GM06990 (cell line): Measurements from ENCODE around the gene CXCL12.

ENCODE experiments used
- DNase-seq: peaks from one replicate; pipeline ENCODE4 v3.0.0-alpha.2; 2011; ENCODE audit not compliant: insufficient read length; ENCODE audit errors: extremely low read depth
- H3K27me3 ChIP-seq: replicated peaks from 2 replicates; pipeline ENCODE4 v1.6.0; 2011; ENCODE audit warnings: low read length; ENCODE audit not compliant: control insufficient read depth, insufficient read depth
- H3K36me3 ChIP-seq: 2 replicates; pipeline ENCODE4 v1.5.1; 2011; ENCODE audit warnings: low read length; ENCODE audit not compliant: control insufficient read depth, insufficient read depth
- H3K4me3 ChIP-seq: replicated peaks from 2 replicates; pipeline ENCODE4 v1.5.1; 2011; ENCODE audit warnings: low read depth, mild to moderate bottlenecking, control low read depth, low read length
- TF ChIP-seq, protein P1 (sequence below): IDR thresholded peaks from 2 replicates; pipeline ENCODE4 v1.5.1; 2011; ENCODE audit warnings: low read length, control low read depth, mild to moderate bottlenecking, inconsistent platforms; ENCODE audit not compliant: insufficient read depth, poor library complexity, severe bottlenecking

CXCL12 gene

DNA sequence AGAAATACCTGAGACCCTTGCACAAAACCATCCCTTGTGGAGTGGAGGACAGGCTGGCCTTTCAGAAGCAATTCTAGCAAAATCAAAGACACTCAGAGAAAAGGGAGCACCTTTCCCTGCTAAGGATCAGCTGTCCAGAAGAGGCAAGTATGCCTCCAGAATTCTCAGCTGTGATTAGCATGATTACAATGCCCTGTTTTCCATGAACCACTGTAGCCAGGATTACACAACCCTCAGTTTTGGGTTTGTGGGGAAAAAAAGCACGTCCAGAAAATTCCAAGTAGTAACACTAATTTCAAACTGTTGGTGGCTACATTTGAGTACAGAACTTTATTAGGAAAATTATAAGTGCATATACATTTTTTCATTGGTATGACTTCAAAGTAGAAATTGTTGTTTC, 15.0 kb downstream of the CXCL12 start:
- DNase-seq: no peak

DNA sequence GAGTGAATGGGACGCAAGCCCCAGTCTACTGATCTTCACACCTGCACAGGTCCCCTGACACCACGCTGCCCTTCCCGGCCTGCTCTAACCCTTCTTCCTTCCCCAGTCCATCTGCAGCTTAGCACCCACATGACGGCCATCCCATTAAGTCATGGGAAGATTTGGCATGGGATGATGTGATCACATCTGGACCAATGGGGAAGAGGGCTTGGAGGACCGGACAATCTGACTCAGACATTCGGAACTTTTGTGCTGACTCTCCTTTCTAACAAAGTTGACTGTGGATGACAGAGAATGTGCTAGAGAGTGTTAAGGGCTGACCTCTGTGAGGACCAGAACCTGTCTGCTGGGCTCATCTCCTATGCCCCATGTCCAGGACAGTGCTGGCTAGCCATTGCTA, 15.6 kb downstream of the CXCL12 start:
- TF ChIP-seq, protein P1, sequence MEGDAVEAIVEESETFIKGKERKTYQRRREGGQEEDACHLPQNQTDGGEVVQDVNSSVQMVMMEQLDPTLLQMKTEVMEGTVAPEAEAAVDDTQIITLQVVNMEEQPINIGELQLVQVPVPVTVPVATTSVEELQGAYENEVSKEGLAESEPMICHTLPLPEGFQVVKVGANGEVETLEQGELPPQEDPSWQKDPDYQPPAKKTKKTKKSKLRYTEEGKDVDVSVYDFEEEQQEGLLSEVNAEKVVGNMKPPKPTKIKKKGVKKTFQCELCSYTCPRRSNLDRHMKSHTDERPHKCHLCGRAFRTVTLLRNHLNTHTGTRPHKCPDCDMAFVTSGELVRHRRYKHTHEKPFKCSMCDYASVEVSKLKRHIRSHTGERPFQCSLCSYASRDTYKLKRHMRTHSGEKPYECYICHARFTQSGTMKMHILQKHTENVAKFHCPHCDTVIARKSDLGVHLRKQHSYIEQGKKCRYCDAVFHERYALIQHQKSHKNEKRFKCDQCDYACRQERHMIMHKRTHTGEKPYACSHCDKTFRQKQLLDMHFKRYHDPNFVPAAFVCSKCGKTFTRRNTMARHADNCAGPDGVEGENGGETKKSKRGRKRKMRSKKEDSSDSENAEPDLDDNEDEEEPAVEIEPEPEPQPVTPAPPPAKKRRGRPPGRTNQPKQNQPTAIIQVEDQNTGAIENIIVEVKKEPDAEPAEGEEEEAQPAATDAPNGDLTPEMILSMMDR: no peak
- no peak for DNase-seq
- no peak overlapping the region for H3K4me3 ChIP-seq
- no peaks in the 10 kb centered on the region for H3K36me3 ChIP-seq
- H3K27me3 ChIP-seq: peaks cover 2% of the 10 kb centered on the region

More for the DNA sequence above, 15.0 kb downstream of the CXCL12 start:
- no peaks in the 10 kb centered on the region for H3K36me3 ChIP-seq
- peaks cover 2% of the 10 kb centered on the region for H3K27me3 ChIP-seq
- TF ChIP-seq, protein P1: no peak
- H3K4me3 ChIP-seq: no peak overlapping the region

DNA sequence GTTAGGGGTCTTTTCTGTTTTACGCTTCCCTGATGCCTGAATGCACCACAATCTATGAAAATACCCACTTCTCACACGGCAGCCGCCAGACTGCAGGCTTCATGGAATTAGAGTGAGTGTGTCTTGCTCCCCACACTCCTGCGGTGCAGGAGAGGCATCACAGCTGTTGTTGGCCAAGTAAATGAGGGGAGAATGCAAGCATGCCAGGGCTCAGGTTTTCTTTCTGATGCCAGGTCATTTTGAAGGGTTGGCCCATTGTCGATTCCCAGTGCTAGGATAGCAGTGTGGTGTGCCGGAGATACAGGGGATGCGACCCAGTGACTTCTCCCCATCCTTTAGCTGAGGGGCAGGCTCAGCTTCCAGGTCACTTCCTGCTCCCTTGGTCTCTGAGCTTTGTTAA, 16.3 kb downstream of the CXCL12 start:
- H3K4me3 ChIP-seq: no peak overlapping the region
- TF ChIP-seq, protein P1: no peak
- no peak for DNase-seq
- no peaks in the 10 kb centered on the region for H3K36me3 ChIP-seq
- peaks cover 2% of the 10 kb centered on the region for H3K27me3 ChIP-seq

DNA sequence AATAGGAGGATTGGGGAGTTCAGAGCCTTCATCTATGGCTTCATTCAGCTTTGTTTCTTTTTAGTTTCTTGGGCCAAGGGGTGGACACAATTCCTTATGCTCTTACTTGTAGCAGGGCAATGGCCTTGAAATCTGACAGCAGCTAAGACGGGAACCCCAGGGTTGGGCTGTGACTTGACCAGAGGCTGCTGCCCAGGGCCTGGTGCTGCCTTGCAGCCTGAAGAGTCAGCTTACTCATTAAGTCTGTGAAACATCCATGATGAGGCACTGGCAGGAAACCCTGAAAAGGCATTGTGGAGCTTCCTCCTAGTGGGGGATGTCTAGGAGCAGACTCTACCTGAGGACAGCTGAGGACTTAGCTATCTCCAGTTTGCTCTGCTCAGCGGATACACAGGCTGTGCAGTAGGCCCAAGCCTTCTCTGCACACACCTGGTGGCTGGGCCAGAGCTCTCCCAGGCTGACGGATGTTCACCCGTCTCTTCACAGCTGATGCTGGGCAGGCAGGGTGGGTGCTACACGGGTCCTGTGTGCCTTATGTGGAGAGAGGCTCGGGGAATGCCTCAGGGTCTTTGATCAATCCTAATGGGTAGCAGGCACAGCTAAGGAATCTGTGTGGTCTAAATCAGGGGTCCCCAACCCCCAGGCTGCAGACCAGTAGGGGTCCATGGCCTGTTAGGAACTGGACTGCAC, 17.8 kb downstream of the CXCL12 start:
- no peak for DNase-seq
- TF ChIP-seq, protein P1: no peak
- no peaks in the 10 kb centered on the region for H3K36me3 ChIP-seq
- no peak overlapping the region for H3K4me3 ChIP-seq
- H3K27me3 ChIP-seq: peaks cover 2% of the 10 kb centered on the region

DNA sequence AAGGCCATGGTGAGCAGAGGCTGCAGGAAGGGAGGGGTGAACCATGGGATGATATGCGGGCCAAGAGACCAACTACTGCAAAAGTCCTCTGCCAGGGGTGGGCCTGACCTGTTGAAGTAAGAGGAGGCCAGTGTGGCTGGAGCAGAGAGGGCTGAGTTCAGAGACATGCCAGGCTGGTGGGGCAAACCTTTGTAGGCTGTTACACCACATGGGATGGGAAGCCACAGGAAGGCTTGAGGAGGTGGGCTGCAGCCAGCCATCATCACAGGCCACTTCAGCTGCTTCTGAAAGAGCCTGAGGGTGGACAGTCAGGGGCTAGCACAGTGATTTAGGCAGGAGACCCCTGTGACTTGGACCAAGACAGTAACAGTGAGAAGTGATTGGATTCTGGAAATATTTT, 20.3 kb downstream of the CXCL12 start:
- Histone ChIP-seq H3K36me3 (no peaks in the 10 kb centered on the region), H3K4me3 (no peak overlapping the region), H3K27me3 (peaks cover 2% of the 10 kb centered on the region)
- TF ChIP-seq, protein P1: no peak
- DNase-seq: no peak

DNA sequence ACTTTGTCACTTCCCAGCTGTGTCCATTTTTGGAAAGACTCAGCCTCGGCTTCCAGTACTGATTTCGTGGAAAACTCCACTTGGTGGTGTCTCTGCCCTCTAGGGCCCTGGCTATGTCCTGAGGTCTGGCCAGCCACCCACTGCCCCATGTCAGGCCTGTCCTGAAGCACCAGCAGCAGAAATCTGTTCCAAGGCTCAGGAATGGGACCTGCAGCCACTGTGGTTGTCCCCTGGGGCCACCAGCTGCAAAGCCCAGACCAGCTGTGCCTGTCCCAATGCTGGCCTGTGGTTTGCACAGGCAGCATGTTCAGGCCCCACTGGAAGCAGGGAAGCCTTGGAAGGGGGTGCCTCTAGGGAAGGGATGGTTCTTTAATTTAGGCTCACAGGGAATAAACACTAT, 21.2 kb downstream of the CXCL12 start:
- H3K36me3 ChIP-seq: no peaks in the 10 kb centered on the region
- DNase-seq: no peak
- H3K4me3 ChIP-seq: no peak overlapping the region
- TF ChIP-seq, protein P1: no peak
- H3K27me3 ChIP-seq: peaks cover 2% of the 10 kb centered on the region
